HG03378 (cell line): ENCODE data around the gene MRPS21.
A peak's percentile ranks its signal among the peaks of the same experiment; 100 is the strongest.
"Not testable (repeated sequence)": the region's sequence is repeated elsewhere in the genome, so short reads cannot be mapped to it uniquely, and the experiment has no call there.

Source experiments
- ATAC-seq: cut with Tn5 transposase; IDR thresholded peaks from one replicate; pipeline ENCODE4 v1.9.1; 2021; ENCODE audit warnings: mild to moderate bottlenecking, moderate library complexity; ENCODE audit not compliant: unreplicated experiment

The MRPS21 gene

DNA sequence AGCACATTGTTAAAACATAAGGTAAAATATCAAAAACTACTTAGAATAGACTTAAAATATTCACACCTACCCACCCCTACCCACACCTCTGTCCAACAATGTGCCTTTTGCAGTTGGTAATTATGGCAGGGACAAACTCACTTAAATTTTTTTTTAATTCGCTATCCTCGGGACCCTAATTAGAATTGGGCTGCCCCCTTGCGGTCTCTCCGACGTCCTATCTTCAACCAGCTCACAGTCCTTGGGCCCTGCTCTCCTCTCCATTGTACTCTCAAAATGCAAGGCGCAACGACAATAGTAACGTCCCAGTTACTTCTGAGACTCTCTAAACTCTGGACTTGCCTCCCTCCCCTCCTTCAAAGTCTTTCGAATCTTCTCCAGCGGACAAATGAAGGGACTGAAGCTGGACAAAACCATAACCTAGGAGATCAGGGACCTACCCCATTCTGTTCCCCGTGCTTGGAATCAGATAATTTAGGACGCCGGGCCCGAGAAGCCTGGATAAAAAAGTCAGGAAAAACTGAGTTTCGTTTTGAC is 12.4 kb upstream of the MRPS21 start:
- ATAC-seq, result no peak

DNA sequence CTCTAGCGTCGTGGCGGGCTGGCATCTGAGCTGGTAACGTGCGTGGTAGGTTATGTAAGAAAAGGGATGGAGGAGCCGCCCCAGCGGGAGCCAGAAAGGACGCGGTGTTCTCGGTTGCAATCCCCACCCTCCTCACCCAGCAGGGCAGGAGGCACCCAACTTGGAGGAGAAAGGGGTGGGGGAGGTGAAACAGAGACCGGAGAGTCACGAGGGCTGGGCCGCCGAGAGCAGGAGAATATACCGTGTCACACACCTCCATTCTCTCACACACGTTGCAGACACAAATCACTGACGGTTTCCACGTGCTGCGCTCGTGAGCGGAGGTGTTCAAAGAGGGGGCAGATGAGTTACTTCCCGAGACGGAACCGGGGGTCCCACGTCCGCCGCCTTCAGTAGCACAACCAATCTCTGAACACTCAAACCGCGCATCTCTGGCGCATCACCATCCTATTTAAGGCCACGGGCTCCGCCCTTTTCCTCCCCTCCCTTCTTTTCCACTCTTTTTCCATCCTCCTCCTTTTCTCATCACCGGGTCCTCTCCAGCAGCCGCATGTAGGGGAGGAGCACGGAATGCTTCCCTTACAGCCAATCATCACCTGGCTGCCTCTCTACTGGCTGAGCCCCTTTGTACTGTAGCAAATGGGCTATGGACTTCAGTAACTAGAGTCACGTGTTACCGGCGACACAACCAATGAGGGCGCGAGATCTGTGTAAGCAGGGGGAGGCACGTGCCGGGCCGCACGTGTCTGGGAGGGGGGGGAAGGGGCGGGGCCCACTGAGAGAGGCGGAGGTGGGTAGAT is 11.7 kb upstream of the MRPS21 start, which contains the start of gene CIART:
CIART (plus strand) TSS at position 797 of the 800 bp plus-strand sequence. CDS start 714 bp downstream, outside the sequence.
- ATAC-seq, result peak; percentile 68

DNA sequence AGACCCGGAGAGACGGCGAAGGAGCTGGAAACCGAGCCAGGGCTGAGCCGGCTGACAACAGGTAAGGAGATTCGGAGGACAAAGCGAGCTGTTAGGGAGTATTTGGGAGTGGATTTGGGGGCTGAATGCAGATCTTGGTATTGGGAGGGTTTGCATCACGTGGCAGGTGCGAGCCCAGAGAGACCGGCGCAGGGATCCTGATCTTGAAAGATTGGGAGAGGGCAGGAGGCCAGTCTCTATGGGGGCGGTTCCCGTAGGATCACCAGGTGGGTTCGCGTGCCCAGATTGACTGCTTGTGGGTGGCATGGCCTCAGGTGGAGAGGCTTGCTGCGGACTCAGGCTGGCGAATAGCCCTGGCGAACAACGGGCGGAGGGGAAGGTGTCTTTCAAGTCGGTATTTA is 11.1 kb upstream of the MRPS21 start:
- no peak for ATAC-seq

DNA sequence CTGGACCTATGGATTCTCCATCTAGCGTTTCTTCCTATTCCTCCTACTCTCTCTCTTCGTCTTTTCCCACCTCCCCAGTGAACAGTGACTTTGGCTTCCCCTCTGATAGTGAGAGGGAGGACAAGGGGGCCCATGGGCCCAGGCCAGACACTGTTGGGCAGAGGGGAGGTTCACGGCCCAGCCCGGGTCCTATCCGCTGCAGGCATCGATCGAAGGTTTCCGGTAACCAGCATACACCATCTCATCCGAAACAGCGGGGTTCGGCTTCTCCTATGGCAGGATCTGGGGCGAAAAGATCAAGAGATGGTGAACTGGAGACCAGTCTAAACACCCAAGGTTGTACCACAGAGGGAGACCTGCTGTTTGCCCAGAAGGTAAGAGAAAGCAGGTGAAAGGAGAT is 10.4 kb upstream of the MRPS21 start:
- no peak for ATAC-seq

DNA sequence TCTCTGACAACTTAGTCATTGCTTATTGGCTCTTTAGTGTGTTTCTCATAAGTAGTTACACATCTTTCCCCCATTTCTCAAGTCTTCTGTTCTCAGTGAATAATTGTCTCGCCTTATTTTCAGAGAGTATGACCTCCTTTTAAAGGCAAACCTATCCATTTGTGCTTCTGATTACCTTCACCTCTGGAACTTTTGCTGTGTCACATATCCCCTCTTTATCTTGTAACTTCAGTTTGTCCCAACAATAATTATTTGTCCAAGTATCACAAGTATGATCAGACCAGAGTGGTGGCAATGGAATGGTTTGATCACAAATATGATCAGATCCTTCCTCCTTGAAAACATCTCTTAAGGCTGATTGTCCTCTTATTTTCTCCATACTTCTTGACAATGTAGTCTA is 5.3 kb upstream of the MRPS21 start:
- ATAC-seq, result no peak

DNA sequence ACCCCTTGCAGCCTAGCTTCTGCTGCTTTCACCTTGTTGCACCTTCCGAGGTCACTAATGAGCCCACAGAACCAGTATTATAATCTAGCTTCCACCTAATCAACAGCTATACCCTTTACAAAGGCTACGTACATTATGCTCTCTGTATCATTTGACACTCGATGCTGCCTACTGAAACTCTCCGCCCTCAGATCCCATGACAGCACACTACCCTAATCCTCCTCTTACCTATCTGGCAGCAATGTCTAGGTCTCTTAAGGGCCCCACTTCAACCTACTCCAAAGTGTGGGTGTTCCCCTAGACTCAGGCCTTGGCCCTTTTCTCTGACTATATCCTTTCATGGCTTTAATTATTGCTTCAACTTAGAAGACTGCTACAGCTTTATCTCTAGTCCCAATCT is 4.8 kb upstream of the MRPS21 start:
- no peak for ATAC-seq

DNA sequence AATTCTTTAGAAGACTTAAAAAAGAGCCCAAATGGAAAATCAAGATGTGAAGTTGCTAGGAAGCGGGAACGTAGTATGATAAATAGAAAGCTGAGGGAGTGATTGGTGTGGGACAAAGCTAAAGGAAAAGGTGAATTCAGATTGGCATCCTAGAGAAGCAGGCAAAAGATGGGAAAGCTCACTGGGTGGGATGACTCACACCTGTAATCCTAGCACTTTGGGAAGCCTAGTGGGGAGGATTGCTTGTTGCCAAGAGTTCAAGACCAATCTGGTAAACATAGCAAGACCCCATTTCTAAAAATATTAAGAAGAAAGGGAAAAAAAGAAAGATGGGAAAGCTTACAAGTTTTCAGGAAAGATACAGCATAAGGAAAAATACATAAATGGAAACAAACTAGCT is 1.8 kb downstream of the MRPS21 start:
- no peak for ATAC-seq

DNA sequence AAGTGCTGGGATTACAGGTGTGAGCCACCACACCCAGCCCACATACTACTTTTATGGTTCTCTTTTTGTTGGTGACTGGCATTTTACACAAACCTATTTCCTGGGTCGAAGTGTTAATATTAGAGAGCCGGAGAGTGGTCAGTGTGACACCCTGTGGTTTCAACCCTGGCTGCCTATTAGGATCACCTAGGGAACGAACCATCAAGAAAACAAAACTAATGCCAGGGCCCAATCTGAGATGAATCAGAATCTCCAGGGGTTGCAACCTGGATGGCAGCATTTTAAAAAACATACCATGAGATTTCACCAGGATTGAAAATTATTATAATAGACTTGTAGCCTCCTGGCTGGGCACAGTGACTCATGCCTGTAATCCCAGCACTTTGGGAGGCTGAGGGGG is 6.1 kb downstream of the MRPS21 start:
- no peak for ATAC-seq

DNA sequence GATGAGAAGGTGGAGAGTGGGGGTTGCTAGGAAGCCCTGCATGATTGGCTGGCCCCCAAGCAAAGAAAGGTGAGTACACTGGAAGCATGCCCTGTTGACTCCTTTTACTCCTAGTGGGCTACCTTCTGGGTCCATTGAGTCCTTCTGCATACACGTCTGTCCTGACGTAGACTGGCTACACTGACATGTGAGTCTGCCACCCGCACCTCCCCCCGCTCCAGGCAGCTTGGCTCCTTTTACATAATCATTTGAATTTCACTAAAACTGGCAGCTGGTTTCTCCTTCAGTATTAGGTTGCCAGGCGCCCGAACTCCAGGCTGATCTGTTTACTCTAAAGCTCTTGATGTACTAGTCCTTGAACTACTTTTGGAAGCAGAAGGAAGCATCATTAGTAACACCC is 8.7 kb downstream of the MRPS21 start:
- no peak for ATAC-seq

DNA sequence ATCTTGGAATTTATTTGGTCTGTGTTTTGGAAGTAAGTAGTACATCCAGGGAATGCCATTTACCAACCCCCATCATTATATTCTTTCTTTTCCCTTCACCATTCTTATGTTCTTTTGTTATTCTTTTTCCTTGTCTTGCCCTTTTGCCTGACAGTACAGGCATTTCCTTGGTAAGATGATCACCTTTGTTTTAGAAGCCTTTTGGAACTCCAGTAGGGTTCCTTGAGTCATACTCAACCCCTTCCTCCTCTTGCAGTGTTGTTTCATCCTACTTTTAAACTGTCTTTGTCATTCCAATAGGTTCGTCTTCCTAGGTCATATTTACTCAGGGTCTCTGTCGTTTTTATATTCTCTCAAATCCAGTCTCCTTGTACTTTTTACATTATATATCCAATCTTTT is 9.2 kb downstream of the MRPS21 start:
- ATAC-seq, result no peak

DNA sequence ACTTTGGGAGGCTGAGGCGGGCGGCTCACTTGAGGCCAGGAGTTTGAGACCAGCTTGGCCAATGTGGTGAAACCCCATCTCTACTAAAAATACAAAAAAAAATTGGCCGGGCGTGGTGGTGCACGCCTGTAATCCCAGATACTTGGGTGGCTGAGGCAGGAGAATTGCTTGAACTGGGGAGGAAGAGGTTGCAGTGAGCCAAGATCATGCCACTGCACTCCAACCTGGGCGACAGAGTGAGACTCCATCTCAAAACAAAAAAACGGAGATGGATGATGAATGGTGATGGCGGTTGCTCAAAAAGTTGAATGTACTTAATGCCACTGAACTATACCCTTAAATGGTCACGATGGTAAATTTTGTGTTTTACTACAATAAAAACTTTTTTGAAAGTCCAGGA is 14.9 kb downstream of the MRPS21 start:
- not testable (repeated sequence) for ATAC-seq

DNA sequence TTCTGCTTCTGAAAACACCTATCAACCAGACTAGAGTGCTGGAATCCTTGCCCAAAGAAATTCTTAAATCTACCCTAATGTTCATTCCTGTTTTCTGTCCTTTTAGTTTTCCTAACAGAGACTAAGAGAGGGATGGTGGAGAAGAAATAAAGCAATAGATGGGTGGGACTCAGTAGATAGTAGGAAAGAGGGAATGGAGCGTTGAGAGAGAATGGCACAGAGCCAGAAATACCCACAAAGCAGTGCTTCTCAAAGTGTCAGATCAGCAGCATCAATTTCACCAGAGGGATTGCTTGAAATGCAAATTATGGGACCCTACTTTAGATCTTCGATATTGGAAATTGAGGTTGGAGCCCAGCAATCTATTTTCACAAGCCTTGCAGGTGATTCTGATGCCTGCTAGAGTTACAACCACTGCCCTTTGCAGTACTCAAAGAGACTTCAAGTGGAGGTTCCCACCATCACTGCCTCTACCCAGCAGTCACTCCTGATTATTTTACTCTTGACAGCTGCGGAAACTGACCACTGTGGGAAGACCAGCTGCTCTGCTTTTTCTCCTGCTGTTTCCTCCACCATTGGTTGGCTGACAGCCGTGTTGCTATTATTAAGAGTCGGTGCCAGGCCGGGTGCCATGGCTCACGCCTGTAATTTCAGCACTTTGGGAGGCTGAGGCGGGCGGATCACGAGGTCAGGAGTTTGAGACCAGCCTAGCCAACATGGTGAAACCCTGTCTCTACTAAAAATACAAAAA is 16.3 kb downstream of the MRPS21 start:
- ATAC-seq, result no peak

DNA sequence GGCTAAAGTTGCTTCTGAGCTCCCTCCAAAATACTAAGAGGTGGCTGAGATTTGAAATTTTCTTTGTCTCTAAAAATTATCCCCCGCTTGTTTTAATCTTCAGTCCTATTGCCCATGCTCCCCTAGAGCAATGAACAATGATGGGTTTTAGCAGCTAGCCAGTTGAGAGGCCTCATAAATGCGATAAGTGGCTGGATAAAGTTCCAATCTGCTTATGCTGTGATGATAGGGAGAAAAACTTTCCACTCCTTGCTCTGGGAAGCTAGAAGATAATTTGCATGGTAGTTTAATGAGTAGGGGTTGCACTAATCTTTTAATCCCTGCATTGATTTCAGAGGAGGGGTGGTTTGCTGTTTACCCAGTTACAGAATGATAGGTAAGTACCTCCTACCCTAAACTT is 18.1 kb downstream of the MRPS21 start:
- ATAC-seq, result no peak

DNA sequence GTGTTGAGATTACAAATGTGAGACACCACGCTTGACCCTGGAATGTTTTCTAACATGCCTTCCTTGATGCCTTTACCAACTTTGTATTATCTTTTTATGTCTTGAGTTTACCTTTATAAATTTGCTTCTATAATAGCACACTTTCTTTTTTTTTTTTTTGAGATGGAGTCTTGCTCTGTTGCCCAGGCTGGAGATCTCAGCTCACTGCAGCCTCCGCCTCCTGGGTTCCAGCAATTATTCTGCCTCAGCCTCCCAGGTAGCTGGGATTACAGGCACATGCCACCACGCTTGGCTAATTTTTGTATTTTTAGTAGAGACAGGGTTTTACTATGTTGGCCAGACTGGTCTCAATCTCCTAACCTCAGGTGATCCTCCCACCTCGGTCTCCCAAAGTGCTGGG is 21.0 kb downstream of the MRPS21 start:
- not testable (repeated sequence) for ATAC-seq

DNA sequence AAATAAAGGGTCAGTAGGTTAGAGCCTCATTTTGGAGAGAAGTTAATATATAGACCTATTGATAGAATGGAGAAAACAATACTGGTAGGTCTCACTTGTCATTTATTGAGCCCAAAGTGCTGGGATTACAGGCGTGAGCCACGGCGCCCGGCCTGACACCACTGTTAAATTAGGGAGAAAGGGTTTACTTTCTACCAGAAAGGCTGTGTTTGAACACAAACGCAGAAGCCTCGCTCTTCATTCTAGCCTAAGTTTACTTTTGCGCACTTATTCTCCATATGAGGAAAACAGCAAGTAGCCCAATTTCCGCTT is 27.0 kb downstream of the MRPS21 start:
- no peak for ATAC-seq

DNA sequence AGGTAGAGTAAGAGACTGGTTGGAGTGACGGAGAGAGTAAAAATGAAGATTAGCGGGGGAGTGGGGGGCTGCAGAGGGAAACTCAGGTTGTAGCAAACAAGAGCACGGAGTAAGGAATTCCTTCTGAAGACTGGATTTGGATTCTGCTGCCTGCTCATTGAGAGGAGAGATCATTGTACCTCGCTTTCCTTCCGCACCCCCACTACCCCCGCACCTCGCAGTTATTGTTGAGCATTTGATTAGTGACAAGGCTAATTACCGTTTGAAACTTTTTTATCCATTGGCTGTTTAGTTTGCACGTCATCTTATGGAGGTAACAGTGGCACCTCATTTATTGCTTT is 28.1 kb downstream of the MRPS21 start:
- ATAC-seq, result no peak

DNA sequence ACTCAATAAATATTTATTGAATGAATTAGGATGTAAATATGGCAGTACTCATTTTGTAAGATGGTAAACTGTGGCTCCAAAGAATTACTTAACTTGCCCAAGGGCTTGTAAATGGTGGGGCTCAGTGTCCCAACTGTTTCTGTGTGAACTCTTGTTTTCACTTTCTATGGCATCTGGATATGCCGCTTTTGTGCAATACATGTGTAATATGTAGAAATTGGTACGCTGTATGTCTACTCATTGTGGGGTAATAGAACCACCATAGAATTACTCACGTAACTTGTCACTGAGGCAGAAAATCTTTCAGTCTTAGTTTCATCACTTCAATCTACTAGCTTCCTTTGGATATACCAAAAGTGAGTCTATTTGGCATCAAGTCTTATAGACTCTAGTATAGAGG is 28.6 kb downstream of the MRPS21 start:
- no peak for ATAC-seq

DNA sequence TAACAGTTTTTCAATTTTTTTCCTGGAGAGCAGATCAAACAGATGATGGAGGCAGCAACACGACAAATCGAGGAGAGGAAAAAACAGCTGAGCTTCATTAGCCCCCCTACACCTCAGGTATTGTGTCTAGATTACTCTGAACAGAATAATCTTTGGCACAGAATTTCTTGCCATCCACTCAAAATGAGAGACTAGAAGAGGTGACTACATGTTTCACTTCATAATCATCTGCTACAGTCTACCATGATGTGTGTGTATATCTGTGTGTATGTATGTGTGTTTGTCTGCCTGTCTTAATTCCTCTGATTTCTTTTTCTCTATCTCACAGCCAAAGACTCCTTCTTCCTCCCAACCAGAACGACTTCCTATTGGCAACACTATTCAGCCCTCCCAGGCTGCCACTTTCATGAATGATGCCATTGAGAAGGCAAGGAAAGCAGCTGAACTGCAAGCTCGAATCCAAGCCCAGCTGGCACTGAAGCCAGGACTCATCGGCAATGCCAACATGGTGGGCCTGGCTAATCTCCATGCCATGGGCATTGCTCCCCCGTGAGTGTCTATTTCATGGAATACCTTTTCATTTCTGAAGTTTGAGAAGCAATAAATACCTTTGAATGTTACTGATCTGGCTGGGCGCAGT is 39.1 kb downstream of the MRPS21 start:
- ATAC-seq, result no peak

DNA sequence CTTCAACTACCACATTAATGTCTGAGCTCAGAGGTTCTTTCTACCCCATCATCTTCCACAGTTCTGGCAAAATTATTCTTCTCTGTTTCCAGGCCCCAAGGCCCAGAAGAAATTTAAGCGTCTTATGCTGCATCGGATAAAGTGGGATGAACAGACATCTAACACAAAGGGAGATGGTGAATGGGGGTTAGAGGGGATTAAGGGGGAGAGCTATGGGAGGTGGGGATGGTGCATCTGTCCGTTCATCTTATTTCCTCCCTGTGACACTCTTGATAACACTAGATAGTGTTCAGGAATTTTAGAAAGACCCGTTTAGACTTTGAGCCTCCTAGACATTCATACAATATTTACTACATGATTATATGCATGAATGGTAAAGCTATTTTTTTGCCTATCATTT is 52.7 kb downstream of the MRPS21 start:
- no peak for ATAC-seq

DNA sequence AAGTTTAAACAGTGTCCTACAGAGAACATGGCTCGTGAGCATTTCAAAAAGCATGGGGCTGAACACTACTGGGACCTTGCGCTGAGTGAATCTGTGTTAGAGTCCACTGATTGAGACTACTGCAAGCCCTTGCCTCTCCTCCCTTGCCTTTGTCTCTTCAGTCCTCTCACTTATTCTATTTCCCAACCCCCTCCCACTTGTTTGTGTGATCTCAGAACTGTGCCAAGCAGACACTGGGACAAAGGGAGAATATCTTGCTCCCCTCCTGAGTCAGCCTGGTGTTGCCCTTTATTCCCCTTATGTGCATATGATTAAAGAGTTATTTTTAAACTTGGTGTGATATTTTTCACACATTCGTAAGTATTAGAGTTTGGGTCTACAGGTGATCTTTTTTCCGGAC is 59.2 kb downstream of the MRPS21 start:
- ATAC-seq, result no peak
